Inflammatory macrophage treated with lipopolysaccharide for 4 hours (primary cell): ENCODE data around the gene ZSCAN10.

Experiments
- DNase-seq: peaks from one replicate; pipeline ENCODE4 v3.0.0-alpha.2; 2020

The ZSCAN10 gene

GRCh38 chr16:3101841-3102470 is 2.9 kb upstream of the ZSCAN10 start:
- no peak for DNase-seq

- peak; percentile 53 for DNase-seq
These were observed 2.1 kb upstream of the ZSCAN10 start for GRCh38 chr16:3101018-3101840.

- DNase-seq: peak; percentile 96
These were observed 822 bp upstream of the ZSCAN10 start for GRCh38 chr16:3099732-3100499.

- no peak for DNase-seq
These were observed 269 bp upstream of the ZSCAN10 start for GRCh38 chr16:3099395-3099731.

- DNase-seq: no peak
These were observed 1.8 kb downstream of the ZSCAN10 start for GRCh38 chr16:3097266-3097665.

- DNase-seq: peak; percentile 33
These were observed 2.7 kb downstream of the ZSCAN10 start for GRCh38 chr16:3096362-3096761.

GRCh38 chr16:3095869-3096268 is 3.2 kb downstream of the ZSCAN10 start:
- DNase-seq: peak; percentile 89

GRCh38 chr16:3094289-3095027 is 4.6 kb downstream of the ZSCAN10 start:
- peak; percentile 64 for DNase-seq

GRCh38 chr16:3092501-3092941 is 6.6 kb downstream of the ZSCAN10 start:
- DNase-seq: no peak

- DNase-seq: no peak
These were observed 7.5 kb downstream of the ZSCAN10 start for GRCh38 chr16:3091551-3091950.

GRCh38 chr16:3089717-3090592 is 9.1 kb downstream of the ZSCAN10 start:
- DNase-seq: no peak

- DNase-seq: no peak
These were observed 10.0 kb downstream of the ZSCAN10 start for GRCh38 chr16:3088925-3089716.

GRCh38 chr16:3088450-3088849 is 10.6 kb downstream of the ZSCAN10 start:
- DNase-seq: no peak

GRCh38 chr16:3087243-3088235 is 11.6 kb downstream of the ZSCAN10 start:
- no peak for DNase-seq

- DNase-seq: peak; percentile 52
These were observed 12.4 kb downstream of the ZSCAN10 start for GRCh38 chr16:3086596-3087242.

GRCh38 chr16:3085868-3086595 is 13.1 kb downstream of the ZSCAN10 start:
- DNase-seq: peak; percentile 41

GRCh38 chr16:3084969-3085670 is 14.0 kb downstream of the ZSCAN10 start:
- DNase-seq: no peak

GRCh38 chr16:3084491-3084890 is 14.6 kb downstream of the ZSCAN10 start:
- no peak for DNase-seq
